GM21786 (cell line): ENCODE data around the gene CYSLTR1.
"Not testable (repeated sequence)": the region's sequence is repeated elsewhere in the genome, so short reads cannot be mapped to it uniquely, and the experiment has no call there.

Experiments used
- ATAC-seq: cut with Tn5 transposase; IDR thresholded peaks from one replicate; pipeline ENCODE4 v1.9.1; 2021; ENCODE audit not compliant: unreplicated experiment

The CYSLTR1 gene, protein sequence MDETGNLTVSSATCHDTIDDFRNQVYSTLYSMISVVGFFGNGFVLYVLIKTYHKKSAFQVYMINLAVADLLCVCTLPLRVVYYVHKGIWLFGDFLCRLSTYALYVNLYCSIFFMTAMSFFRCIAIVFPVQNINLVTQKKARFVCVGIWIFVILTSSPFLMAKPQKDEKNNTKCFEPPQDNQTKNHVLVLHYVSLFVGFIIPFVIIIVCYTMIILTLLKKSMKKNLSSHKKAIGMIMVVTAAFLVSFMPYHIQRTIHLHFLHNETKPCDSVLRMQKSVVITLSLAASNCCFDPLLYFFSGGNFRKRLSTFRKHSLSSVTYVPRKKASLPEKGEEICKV

DNA sequence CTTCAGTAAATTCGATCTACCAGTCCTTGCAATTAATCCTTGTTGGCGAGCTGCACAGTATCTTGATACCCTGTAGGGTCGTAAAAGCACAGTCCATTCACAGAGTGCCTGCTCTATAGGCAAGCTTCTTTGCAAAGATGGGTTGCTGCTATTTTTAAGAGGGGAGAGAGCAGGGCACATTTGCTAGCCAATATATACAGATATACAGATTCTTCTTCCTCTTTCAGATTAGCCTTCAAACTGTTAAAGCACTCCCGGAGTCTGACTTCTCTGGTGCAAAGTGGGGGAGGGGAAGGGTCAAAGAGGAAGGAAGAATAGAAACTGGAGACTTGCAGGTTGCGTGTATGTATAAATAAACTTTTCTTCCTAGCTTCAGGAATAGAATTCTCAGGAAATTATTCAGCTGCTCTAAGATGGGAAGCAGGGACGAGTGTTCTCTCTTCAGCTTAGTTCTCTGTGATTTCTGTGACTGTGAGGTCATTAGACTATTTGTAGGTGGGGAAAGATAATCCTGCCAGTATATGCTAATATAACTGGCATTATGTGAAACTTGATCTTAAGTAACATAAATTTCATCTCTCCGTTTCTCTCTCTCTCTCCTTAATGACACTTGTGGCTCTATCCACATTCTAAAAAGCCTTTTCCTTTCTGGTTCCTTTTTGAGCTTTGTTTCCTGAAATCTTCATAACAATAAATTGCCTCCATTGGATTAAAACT, at the start of gene CYSLTR1:
CYSLTR1 (minus strand) TSS at position 242 of the 717 bp plus-strand sequence. CDS start 53,865 bp downstream, outside the sequence.
- peak; percentile 43 for ATAC-seq

DNA sequence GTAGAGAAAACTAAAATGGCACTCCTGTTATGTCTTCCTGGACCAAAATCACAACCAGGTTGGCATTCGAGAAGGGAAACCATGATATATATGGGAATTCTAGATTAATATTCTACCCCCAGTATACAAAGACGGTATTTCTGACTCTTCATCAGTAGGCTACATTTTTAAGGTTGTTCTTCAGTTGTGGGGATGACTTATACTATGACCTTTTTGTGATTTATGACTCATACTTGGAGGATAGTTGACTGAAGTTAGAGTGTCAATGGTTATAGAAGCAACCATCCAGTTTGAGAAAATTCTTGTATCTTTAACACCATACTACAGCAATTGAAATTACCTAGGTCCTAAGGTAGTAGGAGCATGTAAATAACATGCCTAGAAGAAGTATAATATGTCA, 49.8 kb upstream of the CYSLTR1 start:
- no peak for ATAC-seq

DNA sequence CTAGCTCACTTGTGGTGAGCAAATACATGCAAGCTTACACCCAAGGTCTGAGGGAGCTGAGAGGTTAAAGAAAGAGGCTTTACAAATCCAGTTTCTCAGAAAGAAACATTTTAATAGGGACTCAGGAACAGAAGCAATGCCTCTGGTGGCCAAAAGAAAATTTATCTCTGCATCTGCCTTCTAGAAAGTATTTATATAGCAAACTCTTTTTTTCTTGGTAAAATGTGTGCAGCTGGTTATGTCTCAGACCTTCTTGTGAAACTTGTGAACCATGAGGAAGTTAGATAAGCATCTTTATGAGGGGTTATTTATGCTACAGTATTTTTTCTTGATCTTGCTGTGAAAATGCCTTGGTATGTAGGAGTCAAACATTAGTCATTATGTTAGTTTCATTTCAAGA, 48.5 kb upstream of the CYSLTR1 start:
- ATAC-seq, result no peak

DNA sequence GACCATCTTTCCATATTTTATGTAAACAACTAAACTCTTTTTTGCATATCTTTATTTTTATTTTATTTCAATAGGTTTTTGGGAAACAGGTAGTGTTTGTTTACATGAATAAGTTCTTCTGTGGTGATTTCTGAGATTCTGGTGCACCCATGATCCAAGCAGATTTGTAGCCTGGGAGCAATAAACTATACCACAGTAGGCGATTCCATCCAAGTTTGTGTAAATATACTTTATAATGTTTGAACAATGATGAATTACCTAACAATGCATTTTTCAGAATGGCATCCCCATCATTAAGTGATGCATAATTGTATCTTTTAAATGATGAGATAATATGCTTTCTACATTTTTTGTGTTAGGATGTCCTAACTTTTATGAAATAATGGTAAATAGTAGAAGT, 39.2 kb upstream of the CYSLTR1 start:
- no peak for ATAC-seq

DNA sequence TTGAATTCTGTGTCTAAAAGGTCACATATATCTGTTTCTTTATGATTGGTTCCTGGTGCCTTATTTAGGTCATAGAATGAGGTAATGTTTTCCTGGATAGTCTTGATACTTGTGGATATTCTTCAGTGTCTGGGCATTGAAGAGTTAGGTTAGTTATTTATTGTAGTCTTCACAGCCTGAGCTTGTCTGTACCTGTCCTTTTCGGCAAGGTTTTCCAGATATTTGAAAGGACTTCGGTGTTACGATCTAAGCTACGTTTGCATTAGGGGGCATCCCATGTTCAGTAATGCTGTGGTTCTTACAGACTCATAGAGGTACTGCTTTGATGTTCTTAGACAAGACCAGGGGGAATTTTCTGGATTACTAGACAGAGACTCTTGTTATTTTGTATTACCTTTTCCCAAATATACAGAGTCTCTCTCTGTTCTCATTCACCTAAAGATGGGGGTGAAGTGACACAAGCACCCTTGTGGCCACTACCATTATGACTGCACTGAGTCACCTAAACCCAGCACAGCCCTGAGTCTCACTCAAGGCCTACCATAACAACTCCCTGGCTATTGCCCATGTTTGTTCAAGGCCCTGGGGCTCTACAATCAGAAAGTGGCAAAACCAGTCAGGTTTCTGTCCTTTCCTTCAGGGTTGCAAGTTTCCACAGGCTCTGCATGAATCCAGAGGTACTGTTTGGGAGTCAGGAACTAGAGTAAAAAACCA, 30.1 kb upstream of the CYSLTR1 start:
- ATAC-seq, result no peak

DNA sequence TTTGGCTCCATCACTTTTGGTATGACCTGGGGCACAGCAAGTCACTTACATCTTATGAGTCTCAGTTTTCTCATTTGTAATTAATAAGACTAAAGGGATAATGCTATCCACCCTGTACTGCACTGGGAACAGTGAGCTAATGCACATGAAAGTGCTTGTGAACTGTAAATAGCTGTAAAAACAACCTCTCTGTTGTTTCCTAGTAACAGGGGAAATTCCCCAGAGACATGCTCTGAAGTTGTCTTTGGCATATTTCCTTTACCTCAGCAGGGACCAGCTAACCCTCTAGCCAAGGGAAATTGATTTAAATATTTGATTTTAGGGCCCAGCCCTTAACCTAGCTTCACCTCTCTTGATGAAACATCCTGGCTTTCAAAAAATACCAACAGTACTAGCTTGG, 6.1 kb upstream of the CYSLTR1 start:
- peak; percentile 62 for ATAC-seq

DNA sequence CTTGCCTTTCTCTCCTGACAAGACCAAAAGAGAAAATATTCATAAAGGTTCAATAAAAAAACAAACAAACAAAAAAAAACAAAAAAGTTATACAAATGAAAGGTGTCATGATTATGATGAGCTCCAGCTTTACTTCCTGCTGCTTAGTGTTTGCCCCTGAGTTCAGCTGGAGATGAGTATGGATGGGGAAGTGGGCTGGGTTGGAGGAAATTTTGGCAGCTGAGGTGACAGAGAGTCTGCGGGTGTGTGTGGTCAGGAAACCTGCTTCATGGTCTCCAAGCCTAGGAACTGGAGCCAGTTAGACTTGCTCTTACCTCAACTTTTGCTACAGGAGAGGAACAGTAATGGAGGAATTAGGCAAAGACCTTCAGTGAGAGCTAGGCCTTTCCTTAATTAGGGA, 4.3 kb upstream of the CYSLTR1 start:
- ATAC-seq, result no peak

DNA sequence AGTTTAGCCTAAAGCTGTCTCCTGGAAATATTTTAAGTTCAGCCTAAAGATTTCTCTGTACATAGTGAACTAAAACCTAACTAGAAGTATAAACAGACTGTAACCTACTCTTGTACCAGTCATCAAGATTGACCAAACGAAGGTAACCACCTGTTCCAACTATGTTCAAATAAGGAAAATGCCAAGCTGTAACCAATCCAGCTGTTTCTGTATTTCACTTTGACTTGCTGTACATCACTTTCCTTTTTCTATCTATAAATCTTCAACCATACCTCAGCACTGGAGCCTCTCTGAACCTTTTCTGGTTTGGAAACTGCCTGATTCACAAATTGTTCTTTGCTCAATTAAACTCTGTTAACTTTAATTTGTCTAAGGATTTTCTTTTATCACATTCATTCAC, 3.1 kb upstream of the CYSLTR1 start:
- no peak for ATAC-seq

DNA sequence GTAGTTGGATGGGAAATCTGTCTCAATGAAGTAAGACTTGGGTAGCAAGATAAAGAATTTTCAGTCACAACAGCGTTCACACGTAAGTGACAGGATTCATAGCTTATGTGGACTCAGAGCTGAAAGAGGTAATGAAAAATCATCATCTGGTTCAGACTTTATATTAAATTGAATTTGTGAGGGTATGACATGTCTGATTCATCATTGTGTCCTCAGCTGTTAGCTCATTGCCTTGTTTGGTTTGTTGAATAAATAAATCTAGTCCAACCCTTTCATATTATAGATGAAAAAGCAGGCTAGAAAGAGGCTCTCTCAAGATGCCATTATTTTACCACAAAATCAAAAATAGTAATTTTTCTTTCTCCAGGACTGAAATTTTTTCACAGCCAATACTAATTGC, 2.7 kb upstream of the CYSLTR1 start:
- no peak for ATAC-seq

DNA sequence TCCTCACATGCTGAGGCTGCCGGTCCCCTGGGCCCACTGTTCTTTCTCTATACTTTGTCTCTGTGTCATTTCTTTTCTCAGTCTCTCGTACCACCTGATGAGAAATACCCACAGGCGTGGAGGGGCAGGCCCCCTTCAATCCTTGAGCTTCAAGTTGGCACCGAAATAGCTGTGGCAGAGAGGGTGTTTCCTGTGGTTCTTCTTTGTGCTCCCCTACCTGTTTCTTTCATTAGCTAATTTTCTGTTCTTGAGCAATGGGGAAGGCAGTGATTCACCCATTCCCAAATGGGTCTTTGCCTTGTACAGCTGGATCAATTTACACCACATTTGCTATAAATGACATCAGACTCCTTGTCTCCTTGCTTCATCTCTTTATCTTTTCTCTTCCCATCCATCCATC, 2.1 kb upstream of the CYSLTR1 start:
- ATAC-seq, result peak; percentile 27

DNA sequence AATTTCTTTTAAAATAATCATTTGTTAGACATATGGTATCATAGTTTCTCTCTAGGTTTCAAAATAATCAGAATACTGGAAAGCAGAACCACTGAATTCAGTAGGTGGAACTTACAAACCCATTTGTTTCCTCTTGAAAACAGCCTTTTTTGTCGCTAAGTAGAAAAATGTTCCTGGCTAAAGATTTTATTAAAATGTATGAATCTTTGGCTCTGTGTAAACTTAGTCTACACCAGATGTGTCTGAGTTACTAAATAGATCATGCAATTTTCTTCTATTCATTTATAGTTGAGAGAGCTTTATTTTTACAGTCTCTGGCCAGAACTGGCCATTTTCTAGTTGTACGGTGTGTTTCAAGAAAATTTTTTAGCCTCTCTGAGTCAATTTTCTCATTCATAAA, 1.0 kb downstream of the CYSLTR1 start:
- no peak for ATAC-seq

DNA sequence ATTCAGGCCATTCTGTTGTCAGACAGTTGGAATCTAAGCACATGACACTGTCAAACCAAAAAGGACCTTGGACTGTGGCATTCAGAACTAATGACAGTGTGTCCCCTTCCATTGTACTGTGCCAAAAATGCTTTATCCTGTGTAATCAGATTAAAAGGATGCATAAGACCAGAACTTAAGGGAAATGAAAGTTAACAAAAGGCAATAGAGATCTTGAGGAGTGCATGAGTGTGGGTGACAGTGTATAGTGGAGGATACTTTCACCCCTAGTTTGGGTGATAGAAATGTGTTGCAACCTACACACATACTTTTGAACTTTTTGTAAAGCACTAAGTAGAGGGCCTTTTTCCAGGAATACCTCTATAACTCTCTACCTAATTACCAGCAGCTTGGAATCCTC, 4.5 kb downstream of the CYSLTR1 start:
- no peak for ATAC-seq

DNA sequence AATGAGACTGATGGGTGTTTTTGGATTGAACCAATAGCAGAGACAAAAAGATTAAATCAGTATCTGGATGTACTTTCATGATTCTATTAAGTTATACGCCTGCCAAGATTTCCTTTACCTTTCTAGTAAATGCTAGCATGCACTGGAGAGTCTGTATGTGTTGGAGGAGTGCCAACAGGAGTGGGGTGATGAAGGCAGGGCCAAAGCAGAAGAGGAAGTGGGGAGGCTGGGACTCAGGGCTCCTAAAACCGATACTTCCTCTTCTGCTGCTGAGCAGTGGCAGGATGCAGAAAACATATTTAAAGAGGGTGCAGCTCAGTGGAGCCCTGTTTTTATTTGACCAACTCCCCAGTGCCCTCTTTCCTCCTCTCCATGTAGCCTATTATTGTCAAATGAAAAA, 5.6 kb downstream of the CYSLTR1 start:
- peak; percentile 89 for ATAC-seq

DNA sequence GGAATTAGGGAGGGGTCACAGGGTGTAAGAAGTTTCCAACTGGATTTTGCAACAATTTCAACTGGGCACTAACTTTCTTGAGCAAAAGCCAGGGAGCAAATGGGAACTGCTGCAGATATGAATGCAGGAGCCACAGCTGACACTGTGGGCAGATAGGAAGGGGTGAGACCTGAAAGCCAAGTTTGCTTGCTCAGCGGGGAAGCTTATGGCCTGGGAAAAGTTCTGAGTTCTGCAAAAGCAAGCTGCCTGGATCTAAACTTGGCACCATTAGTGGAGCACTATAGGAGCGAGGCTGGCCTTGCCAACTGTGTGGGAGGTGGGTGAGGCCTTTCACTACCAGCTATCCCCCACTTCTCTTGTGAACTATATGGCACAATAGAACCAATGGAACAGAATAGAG, 11.1 kb downstream of the CYSLTR1 start:
- ATAC-seq, result no peak

DNA sequence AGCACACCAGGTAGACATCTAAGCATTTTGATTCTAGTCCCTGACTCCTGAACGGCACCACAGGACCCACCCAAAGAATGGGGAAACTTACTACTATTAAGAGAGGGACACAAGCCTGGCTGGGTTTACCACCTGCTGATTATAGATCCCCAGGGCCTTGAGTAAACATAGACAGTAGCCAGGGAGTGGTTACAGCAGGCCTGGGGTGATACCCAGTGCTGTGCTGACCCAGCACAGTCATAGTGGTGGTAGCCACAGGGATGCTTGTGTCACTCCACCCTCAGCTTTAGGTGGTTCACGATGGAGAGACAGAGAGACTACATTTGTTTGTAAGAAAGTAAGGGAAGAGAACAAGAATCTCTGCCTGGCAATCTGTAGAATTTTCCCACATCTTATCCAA, 11.7 kb downstream of the CYSLTR1 start:
- no peak for ATAC-seq

DNA sequence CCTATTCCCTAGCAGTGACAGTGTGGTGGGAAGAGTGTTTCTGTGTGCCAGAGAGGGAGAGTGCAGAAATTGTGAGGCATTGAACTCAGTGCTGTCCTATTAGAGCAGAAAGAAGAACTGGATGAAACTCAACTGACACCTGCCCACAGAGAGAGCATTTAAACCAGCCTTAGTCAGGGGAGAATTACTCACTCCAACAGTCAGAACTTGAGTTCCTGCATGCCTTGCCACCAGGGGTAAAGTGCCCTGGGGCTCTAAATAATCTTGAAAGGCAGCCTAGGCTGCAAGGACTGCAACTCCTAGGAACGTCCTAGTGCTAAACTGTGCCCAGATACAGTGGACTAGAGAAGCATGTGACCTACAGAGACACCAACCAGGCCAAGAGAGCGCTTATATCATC, 12.8 kb downstream of the CYSLTR1 start:
- peak; percentile 85 for ATAC-seq

DNA sequence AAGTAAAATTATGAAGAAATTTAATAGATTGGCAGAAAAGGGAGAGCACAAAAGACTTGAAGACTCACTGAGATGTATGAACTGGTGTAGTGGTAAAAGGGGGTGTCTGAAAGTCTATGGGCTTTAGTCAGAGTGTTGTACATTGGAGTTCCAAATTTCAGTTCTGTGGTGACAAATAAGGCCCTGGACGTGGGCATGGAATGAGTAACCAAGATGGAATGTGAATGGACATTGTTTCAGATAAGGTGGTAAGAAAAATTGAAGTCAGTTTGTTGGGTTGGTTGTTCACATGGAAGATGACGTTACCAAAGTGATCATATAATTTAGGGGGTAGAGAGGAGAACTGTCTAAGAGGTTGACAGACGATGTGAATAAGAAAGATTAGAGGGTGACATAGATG, 13.9 kb downstream of the CYSLTR1 start:
- no peak for ATAC-seq

DNA sequence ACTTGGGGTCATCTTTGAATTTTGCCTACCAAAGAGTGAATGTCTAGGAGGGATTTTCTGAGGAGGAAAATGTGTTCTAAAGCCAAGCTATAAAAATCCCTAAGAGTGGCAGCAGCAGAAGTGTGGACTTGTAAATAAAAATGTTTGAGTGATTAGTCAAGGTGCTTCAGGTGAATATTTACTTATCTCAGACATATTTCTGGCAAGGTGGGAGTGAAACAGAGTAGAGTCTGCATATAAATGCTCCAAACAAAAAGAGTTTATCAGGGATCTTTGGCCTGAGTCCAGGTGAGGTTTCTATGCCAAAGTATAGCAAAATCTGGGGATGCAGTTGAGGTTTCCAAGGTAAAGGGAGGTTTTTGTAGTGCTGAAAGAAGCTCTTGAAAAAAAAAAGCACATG, 19.7 kb downstream of the CYSLTR1 start:
- ATAC-seq, result no peak

DNA sequence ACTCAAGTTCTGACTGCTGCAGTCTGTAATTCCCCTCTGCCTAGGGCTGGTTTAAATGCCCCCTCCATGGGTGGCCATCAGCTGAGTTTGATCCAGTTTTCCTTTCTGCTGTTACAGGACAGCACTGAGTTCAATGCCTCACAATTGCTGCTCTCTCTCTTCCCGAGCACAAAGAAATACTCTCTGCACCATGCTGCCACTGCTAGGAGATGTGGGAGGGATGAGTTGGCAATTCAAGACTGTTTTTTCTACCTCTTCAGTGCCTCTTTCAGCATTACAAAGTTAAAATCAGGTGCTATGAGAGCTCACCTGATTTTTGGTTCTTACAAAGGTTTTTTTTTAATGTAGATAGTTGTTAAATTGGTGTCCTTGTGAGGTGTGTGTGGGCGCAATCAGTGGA, 24.3 kb downstream of the CYSLTR1 start:
- no peak for ATAC-seq

DNA sequence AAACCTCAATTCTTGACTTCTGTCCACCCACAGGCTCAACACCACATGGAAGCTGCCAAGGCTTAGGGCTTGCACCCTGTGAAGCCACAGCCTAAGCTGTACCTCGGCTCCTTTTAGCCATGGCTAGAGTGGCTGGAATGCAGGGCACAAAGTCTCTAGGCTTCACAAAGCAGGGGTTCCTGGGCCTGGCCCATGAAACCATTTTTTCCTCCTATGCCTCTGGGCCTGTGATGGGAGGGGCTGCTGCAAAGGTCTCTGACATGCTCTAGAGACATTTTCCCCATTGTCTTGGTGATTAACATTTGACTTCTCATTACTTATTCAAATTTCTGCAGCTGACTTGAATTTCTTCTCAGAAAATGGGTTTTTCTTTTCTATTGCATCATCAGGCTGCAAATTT, 26.5 kb downstream of the CYSLTR1 start:
- ATAC-seq, result not testable (repeated sequence)

DNA sequence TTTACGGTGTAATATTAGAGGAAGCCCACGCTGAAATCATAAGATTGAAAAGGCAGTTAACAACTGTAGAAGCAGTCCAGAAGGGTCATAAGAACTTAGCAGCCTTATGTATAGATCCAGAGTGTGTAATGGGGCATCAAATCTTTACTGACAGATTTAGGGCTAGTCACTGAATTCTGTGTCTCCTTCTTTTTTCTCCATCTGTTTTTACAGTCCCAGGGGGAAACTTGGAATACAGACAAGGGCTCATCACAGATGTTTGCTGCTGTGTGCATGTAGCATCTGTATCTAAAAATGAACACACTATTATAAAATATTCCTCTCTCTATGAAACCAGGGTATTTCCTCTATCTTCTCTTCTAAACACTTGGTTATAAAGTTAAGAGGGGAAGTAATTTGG, 43.9 kb downstream of the CYSLTR1 start:
- no peak for ATAC-seq

DNA sequence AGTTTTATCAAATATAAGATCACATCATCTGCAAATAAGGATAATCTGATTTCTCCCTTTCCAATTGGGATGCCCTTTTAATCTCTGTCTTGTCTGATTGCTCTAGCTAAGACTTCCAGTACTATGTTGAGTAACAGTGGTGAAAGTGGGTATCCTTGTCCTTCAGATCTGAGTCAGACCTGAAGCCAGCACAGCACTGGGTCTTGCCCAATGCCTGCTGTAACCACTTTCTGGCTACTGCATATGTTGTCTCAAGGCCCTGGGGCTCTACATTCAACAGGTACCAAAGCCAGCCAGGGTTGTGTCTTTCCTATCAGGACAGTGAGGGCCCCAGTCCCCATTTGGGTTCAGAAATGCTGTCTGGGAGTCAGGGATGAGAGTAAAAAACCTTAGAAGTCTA, 90.3 kb downstream of the CYSLTR1 start:
- no peak for ATAC-seq
